Neural cell (in vitro differentiated cells): ENCODE data around the gene SBNO1. TPM values are rescaled to one million over a fixed set of nuclear protein-coding genes. Genes with fewer than 3 reads are reported as not detected.
"Not testable (repeated sequence)": the region's sequence is repeated elsewhere in the genome, so short reads cannot be mapped to it uniquely, and the experiment has no call there.

Source experiments
- H2AFZ ChIP-seq: fragments of 200-600, 300-800 bp; sonication (generic), shearing (Covaris generic); 2 replicates; pipeline ENCODE4 v1.6.0; 2014; ENCODE audit warnings: low read depth, mild to moderate bottlenecking, antibody characterized with exemption, low read length, moderate library complexity
- H3F3A ChIP-seq: fragments of 200-600 bp; shearing (Covaris generic); 2 replicates; pipeline ENCODE4 v1.6.1; 2016; ENCODE audit warnings: mild to moderate bottlenecking, moderate library complexity, mixed read lengths, antibody characterized with exemption, low read length; ENCODE audit not compliant: insufficient read depth, poor library complexity, severe bottlenecking
- H3K27ac ChIP-seq: fragments of 200-600, 300-800 bp; sonication (generic), shearing (Covaris generic); 2 replicates; pipeline ENCODE4 v1.5.1; 2014; ENCODE audit warnings: mild to moderate bottlenecking, low read length, moderate library complexity
- H3K27me3 ChIP-seq: fragments of 300-800, 200-600 bp; sonication (generic), shearing (Covaris generic); 2 replicates; pipeline ENCODE4 v1.6.0; 2014; ENCODE audit warnings: mild to moderate bottlenecking, low read depth, low read length, moderate library complexity; ENCODE audit not compliant: insufficient read depth
- H3K36me3 ChIP-seq: fragments of 300-800, 200-600 bp; sonication (generic), shearing (Covaris generic); 2 replicates; pipeline ENCODE4 v1.5.1; 2014; ENCODE audit warnings: mild to moderate bottlenecking, antibody characterized with exemption, low read length, moderate library complexity; ENCODE audit not compliant: insufficient read depth
- H3K4me2 ChIP-seq: fragments of 300-800, 200-600 bp; sonication (generic), shearing (Covaris generic); 2 replicates; pipeline ENCODE4 v1.6.0; 2014; ENCODE audit warnings: mild to moderate bottlenecking, low read length
- H3K4me3 ChIP-seq: fragments of 300-800, 200-600 bp; sonication (generic), shearing (Covaris generic); 2 replicates; pipeline ENCODE4 v1.5.1; 2014; ENCODE audit warnings: mild to moderate bottlenecking, low read length, moderate library complexity
- H3K79me2 ChIP-seq: fragments of 200-600 bp; shearing (Covaris generic); replicated peaks from 2 replicates; pipeline ENCODE4 v1.6.0; 2014; ENCODE audit warnings: mild to moderate bottlenecking, low read length, moderate library complexity; ENCODE audit not compliant: insufficient read depth
- H3K9ac ChIP-seq: fragments of 300-800, 200-600 bp; sonication (generic), shearing (Covaris generic); 2 replicates; pipeline ENCODE4 v1.6.1; 2016; ENCODE audit warnings: mild to moderate bottlenecking, low read length, mixed read lengths
- H3K9me2 ChIP-seq: fragments of 200-600 bp; shearing (Covaris generic); 2 replicates; pipeline ENCODE4 v1.6.1; 2016; ENCODE audit warnings: mild to moderate bottlenecking, low read length, mixed read lengths; ENCODE audit not compliant: insufficient read depth
- H3K9me3 ChIP-seq: fragments of 200-600, 300-800 bp; sonication (generic), shearing (Covaris generic); 2 replicates; pipeline ENCODE4 v1.6.1; 2016; ENCODE audit warnings: mild to moderate bottlenecking, mixed run types, low read length, moderate library complexity, mixed read lengths
- H4K20me1 ChIP-seq: fragments of 200-600 bp; shearing (Covaris generic); 2 replicates; pipeline ENCODE4 v1.6.1; 2016; ENCODE audit warnings: mild to moderate bottlenecking, mixed run types; ENCODE audit not compliant: insufficient read depth
- CTCF ChIP-seq: fragments of 450-650 bp; IDR thresholded peaks from 2 replicates; pipeline ENCODE4 v1.5.1; 2014; ENCODE audit warnings: antibody characterized with exemption, mild to moderate bottlenecking, moderate library complexity; ENCODE audit not compliant: poor library complexity, severe bottlenecking
- EZH2 ChIP-seq: fragments of 200-600, 300-800 bp; shearing (Covaris generic), sonication (generic); IDR thresholded peaks from 2 replicates; pipeline ENCODE4 v1.6.1; 2014; ENCODE audit warnings: antibody characterized with exemption, low read length, borderline replicate concordance, mild to moderate bottlenecking; ENCODE audit not compliant: insufficient read depth, poor library complexity, severe bottlenecking
- MXI1 ChIP-seq: fragments of 450-650 bp; conservative IDR thresholded peaks from 2 replicates; pipeline ENCODE4 v1.6.1; 2014; ENCODE audit warnings: antibody characterized with exemption, mild to moderate bottlenecking; ENCODE audit not compliant: poor library complexity, severe bottlenecking
- POLR2AphosphoS5 ChIP-seq: IDR thresholded peaks from 2 replicates; pipeline ENCODE4 v1.6.1; 2012
- RAD21 ChIP-seq: fragments of 450-650 bp; conservative IDR thresholded peaks from 2 replicates; pipeline ENCODE4 v1.6.1; 2014; ENCODE audit warnings: antibody characterized with exemption, mild to moderate bottlenecking, moderate library complexity
- REST ChIP-seq: IDR thresholded peaks from 2 replicates; pipeline ENCODE4 v1.6.1; 2012; ENCODE audit warnings: borderline replicate concordance
- SMC3 ChIP-seq: fragments of 450-650 bp; conservative IDR thresholded peaks from 2 replicates; pipeline ENCODE4 v1.6.1; 2014; ENCODE audit warnings: antibody characterized with exemption, mild to moderate bottlenecking, moderate library complexity; ENCODE audit not compliant: poor library complexity
- TAF1 ChIP-seq: IDR thresholded peaks from 2 replicates; pipeline ENCODE4 v1.6.1; 2012; ENCODE audit warnings: low read depth
- polyA plus RNA-seq: library from polyadenylated mRNA; depleted of rRNA; stranded (reverse); fragments of >200 nt; gene quantifications from 2 replicates; pipeline ENCODE4 v1.2.3, GENCODE V29; 2014

SBNO1 gene
- polyA plus RNA-seq, 1 donor from 2014 or later: 17.9 TPM

GRCh38 chr12:123253641-123254459 is 110.8 kb downstream of the SBNO1 start:
- no peak overlapping the region for H3K9ac ChIP-seq
- no peak overlapping the region for H3K27ac ChIP-seq
- no peaks in the 10 kb centered on the region for H3K36me3 ChIP-seq
- no peak overlapping the region for H3K4me2 ChIP-seq
- no peaks in the 10 kb centered on the region for H3K9me2 ChIP-seq
- H3K4me3 ChIP-seq: no peak overlapping the region
- H3F3A ChIP-seq: no peaks in the 10 kb centered on the region
- no peaks in the 10 kb centered on the region for H3K9me3 ChIP-seq
- no peak for TF ChIP-seq SMC3
- TF ChIP-seq REST: no peak
- TF ChIP-seq MXI1: no peak
- no peak for TF ChIP-seq RAD21
- TF ChIP-seq TAF1: no peak
- no peak for TF ChIP-seq CTCF
- TF ChIP-seq POLR2AphosphoS5: no peak
- TF ChIP-seq EZH2: no peak
- H2AFZ ChIP-seq: no peak overlapping the region
- no peaks in the 10 kb centered on the region for H4K20me1 ChIP-seq
- H3K27me3 ChIP-seq: no peaks in the 10 kb centered on the region
- H3K79me2 ChIP-seq: no peaks in the 10 kb centered on the region

GRCh38 chr12:123252365-123252764 is 112.3 kb downstream of the SBNO1 start:
- H4K20me1 ChIP-seq, H3K9me2 ChIP-seq, H3K27ac ChIP-seq, H3K79me2 ChIP-seq, H3K36me3 ChIP-seq, H3F3A ChIP-seq, H3K27me3 ChIP-seq, H2AFZ ChIP-seq, H3K9me3 ChIP-seq, H3K4me2 ChIP-seq, H3K9ac ChIP-seq, H3K4me3 ChIP-seq: not testable (repeated sequence)
